ENCODE results near the gene CUL1.

CUL1 gene

GRCh38 chr7:148825338-148825737, 126.6 kb downstream of the CUL1 start:
- no peaks in the 10 kb centered on the region for H4K20me1 ChIP-seq (ENCODE audit: control insufficient read depth, insufficient read depth, low read depth, low read length)
- no peak overlapping the region for H3K27ac ChIP-seq (ENCODE audit: low read depth, low read length)
- H3F3A ChIP-seq (ENCODE audit: control insufficient read depth, insufficient read depth), result peaks cover 16% of the 10 kb centered on the region
- H3K4me1 ChIP-seq (ENCODE audit: control insufficient read depth, low read length), result no peaks in the 10 kb centered on the region
- no peak overlapping the region for H3K4me2 ChIP-seq (ENCODE audit: low read length)
- TF ChIP-seq EZH2phosphoT487 (IDR thresholded peaks at IDR 0.05; ENCODE audit: borderline replicate concordance, low read length) (no peak), CTCF (IDR thresholded peaks at IDR 0.05; ENCODE audit: low read depth, low read length, poor library complexity, severe bottlenecking) (no peak)
- peaks cover 93% of the 10 kb centered on the region for H3K36me3 ChIP-seq (ENCODE audit: control insufficient read depth, low read length)
- H3K4me3 ChIP-seq (ENCODE audit: low read length), result no peak overlapping the region
- H3K9me3 ChIP-seq (ENCODE audit: control insufficient read depth, insufficient read depth, low read length), result no peaks in the 10 kb centered on the region
- H3K27me3 ChIP-seq (ENCODE audit: control insufficient read depth, low read length), result no peaks in the 10 kb centered on the region
- H3K79me2 ChIP-seq (ENCODE audit: control insufficient read depth, low read length), result peaks cover 16% of the 10 kb centered on the region
- no peaks in the 10 kb centered on the region for H3K9me2 ChIP-seq (replicated peaks; ENCODE audit: control insufficient read depth, low read length)

GRCh38 chr7:148828965-148829364, 130.3 kb downstream of the CUL1 start:
- H3K36me3 ChIP-seq (ENCODE audit: control insufficient read depth, low read length), result peaks cover 90% of the 10 kb centered on the region
- H3F3A ChIP-seq (ENCODE audit: control insufficient read depth, insufficient read depth), result peaks cover 11% of the 10 kb centered on the region
- H3K27me3 ChIP-seq (ENCODE audit: control insufficient read depth, low read length), result no peaks in the 10 kb centered on the region
- H3K4me2 ChIP-seq (ENCODE audit: low read length), result no peak overlapping the region
- H3K4me3 ChIP-seq (ENCODE audit: low read length), result no peak overlapping the region
- no peak for TF ChIP-seq CTCF (IDR thresholded peaks at IDR 0.05; ENCODE audit: low read depth, low read length, poor library complexity, severe bottlenecking)
- TF ChIP-seq EZH2phosphoT487 (IDR thresholded peaks at IDR 0.05; ENCODE audit: borderline replicate concordance, low read length), result no peak
- no peaks in the 10 kb centered on the region for H3K4me1 ChIP-seq (ENCODE audit: control insufficient read depth, low read length)
- H3K9me3 ChIP-seq (ENCODE audit: control insufficient read depth, insufficient read depth, low read length), result no peaks in the 10 kb centered on the region
- no peaks in the 10 kb centered on the region for H4K20me1 ChIP-seq (ENCODE audit: control insufficient read depth, insufficient read depth, low read depth, low read length)
- no peaks in the 10 kb centered on the region for H3K9me2 ChIP-seq (replicated peaks; ENCODE audit: control insufficient read depth, low read length)
- H3K27ac ChIP-seq (ENCODE audit: low read depth, low read length), result no peak overlapping the region
- peaks cover 37% of the 10 kb centered on the region for H3K79me2 ChIP-seq (ENCODE audit: control insufficient read depth, low read length)

- no peaks in the 10 kb centered on the region for H3K9me3 ChIP-seq (ENCODE audit: control insufficient read depth, insufficient read depth, low read length)
- peaks cover 7% of the 10 kb centered on the region for H4K20me1 ChIP-seq (ENCODE audit: control insufficient read depth, insufficient read depth, low read depth, low read length)
- H3K4me3 ChIP-seq (ENCODE audit: low read length), result no peak overlapping the region
- TF ChIP-seq CTCF (IDR thresholded peaks at IDR 0.05; ENCODE audit: low read depth, low read length, poor library complexity, severe bottlenecking), result no peak
- no peak for TF ChIP-seq EZH2phosphoT487 (IDR thresholded peaks at IDR 0.05; ENCODE audit: borderline replicate concordance, low read length)
- no peak overlapping the region for H3K4me2 ChIP-seq (ENCODE audit: low read length)
- H3K27ac ChIP-seq (ENCODE audit: low read depth, low read length), result no peak overlapping the region
- peaks cover 14% of the 10 kb centered on the region for H3F3A ChIP-seq (ENCODE audit: control insufficient read depth, insufficient read depth)
- peaks cover 55% of the 10 kb centered on the region for H3K79me2 ChIP-seq (ENCODE audit: control insufficient read depth, low read length)
- H3K4me1 ChIP-seq (ENCODE audit: control insufficient read depth, low read length), result no peaks in the 10 kb centered on the region
- peaks cover 91% of the 10 kb centered on the region for H3K36me3 ChIP-seq (ENCODE audit: control insufficient read depth, low read length)
- H3K9me2 ChIP-seq (replicated peaks; ENCODE audit: control insufficient read depth, low read length), result no peaks in the 10 kb centered on the region
- no peaks in the 10 kb centered on the region for H3K27me3 ChIP-seq (ENCODE audit: control insufficient read depth, low read length)
Observed at GRCh38 chr7:148830897-148831692, 132.4 kb downstream of the CUL1 start.
